ENCODE measurements around the gene DAD1.
"Not testable (repeated sequence)": the region's sequence is repeated elsewhere in the genome, so short reads cannot be mapped to it uniquely, and the experiment has no call there.

DAD1 gene

DNA sequence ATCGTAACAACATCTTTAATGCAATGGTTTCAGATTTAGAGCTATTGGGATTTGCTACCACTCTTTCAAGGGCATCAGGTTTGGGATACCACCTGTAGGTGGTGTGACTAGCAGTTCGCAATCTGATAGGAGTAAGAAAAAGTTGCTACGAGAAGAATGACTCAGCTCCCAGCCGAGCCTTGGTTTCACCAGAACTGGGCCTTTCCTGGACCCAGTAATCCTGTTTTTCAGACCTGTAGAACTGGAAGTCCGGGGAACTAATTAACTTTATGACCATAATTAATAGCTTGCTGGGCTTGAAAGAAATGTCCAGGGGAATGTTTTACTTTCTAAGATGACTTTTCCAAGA is 9.8 kb upstream of the DAD1 start:
- DNase-seq (ENCODE audit: low spot score) = peak; percentile 70

DNA sequence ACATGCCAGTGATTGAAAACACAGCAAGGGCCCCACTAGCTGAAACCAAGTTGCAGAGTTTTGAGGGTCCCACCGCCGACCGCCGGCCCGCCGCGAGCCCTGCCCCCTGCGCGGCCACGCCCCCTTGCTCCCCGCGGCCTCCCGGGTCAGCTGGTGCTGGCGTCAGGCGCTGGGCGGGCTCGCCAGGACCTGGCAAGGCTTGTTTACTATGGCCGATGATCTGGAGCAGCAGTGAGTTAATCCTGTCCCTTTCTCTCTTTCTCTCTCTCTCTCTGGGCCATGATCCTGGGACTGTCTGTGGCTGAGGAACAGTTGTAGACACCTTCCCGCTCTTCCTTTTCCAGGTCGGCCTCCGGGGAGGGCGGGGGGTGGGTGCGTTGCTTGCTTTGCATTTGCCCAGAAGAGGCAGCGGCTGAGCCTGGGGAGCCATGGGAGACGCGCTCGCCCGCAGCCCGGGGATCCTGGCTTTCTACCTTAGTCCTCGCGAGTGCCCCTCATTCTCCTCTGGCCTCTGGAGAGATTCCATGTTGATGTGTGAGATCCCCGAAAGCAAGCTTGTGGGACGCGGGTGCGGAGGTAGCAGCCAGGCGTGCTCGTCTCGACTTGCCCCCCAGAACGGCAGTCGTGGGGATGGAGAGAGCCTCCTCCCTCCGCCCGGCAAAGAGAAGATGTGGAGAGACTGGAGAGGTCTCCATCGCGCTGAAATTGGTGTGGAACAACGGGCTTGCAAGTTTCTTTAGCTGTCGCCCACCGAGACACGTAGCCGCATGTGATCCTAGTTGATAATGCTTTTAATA is 9.3 kb upstream of the DAD1 start, which contains the start of gene ABHD4:
Gene ABHD4 (plus strand): TSS at position 202 of the 797 bp plus-strand sequence. CDS start 7 bp downstream, at position 209.
- DNase-seq (ENCODE audit: low spot score) = peak; percentile 66

DNA sequence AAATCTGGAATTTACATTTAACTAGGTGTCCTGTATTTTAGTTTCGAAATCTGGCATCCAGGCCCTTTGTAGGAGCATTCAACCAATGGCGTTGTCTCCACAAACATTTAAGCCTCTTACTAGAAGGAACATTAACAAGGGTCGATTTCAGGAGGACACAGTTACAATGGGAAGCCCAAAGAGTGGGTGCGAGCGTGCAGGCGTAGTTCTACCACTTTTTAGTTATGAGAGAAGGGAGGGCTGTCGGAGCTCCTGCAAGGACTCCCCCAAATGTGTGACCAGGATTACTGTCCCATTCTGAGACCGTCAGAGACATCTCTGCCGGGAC is 8.7 kb upstream of the DAD1 start:
- no peak for DNase-seq (ENCODE audit: low spot score)

DNA sequence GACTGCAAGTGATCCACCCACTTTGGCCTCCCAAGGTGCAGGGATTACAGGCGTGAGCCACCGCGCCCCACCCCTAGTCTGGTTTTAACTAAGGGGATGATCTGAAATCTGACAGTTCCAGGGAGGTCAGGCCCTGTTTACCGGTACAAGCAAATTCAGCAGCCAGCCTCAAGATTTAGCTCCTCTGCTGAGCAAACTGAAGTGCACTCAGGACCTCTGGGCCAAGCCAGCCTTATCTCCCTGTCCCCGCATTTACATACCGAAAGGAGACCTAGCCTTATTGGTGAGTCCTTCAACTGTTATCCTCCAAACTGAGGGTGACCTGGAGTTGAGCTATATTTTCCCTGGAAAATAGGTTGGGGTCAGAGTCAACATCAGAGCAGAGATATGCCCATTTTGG is 8.2 kb upstream of the DAD1 start:
- no peak for DNase-seq (ENCODE audit: low spot score)

DNA sequence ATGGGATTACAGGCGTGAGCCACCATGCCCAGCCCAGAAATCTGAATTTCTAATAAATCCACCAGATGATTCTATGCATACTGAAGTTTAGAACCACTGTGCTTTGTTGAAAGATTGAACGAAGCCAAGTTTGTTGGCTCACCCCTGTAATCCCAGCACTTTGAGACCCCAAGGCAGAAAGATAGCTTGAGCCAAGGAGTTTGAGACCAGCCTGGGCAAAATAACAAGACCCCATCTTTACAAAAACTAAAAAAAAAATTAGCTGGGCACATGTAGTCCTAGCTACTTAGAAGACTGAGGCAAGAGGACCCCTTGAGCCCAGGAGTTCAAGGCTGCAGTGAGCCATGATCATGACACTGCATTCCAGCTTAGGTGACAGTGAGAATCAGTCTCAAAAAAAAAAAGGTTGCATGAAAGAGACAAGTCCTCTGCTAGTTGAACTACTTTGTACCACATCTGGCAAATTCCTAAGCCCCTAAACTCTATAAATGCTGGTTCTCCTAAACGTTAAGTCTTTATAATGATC is 7.4 kb upstream of the DAD1 start:
- no peak for DNase-seq (ENCODE audit: low spot score)

DNA sequence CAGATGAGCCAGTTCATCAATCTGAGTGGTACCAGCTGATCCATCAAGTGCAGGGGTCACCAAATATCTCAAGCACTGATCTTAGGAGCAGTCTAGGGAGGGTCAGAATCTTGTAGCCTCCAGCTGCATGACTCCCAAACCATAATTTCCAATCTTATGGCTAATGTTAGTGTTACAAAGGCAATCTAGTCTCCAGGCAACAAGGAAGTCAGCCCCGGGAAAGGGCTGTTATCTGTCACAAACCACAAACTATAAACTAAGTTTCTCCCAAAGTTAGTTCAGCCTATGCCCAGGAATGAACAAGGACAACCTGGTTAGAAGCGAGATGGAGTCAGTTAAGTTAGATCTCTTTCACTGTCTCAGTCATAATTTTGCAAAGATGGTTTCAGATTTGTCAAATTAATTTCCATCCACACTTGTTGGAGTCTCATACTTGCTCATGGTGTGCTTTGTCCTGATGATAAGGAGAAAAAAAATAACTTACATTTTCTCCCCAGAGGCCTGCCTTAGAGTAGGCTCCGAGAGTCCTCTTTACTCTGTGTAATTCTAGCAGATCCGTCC is 5.2 kb upstream of the DAD1 start:
- DNase-seq (ENCODE audit: low spot score) = no peak

DNA sequence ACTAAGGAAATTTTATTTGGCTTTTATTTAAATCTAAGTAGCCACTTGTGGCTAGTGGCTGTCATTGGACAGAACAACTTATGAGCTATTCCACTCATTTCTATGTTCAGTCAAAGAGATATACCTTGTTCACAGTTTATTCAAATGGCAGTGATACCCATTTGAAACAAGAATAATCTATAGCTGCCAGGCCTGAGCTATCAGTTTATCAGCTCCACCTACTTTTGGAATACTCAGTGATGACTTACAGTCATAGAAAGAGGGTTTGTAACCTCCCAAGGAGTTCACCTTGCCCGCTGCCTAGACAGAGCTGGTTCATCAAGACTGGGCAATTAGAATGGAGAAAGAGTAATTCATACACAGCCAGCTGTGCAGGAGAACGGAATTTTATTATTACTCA is 4.6 kb upstream of the DAD1 start:
- DNase-seq (ENCODE audit: low spot score) = no peak

DNA sequence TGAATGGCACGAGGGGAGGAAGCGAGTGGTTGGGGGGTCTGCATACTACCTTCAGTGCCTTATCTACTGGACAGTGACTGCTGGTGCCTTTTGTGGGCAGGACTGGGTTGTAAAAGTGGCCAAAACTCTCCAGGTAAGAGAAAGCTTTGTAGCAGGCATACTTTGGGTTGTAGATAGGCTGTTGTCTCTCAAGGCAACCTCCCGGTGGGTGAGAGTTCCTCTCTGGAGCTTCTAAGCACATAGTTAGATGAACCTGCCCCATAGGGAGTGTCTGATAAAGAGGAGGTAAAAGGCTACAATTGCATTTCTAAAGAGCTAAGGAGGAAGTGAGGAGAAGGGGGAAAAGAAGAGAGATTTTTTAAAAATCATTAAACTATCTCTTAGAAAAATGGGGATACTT is 4.2 kb upstream of the DAD1 start:
- no peak for DNase-seq (ENCODE audit: low spot score)

DNA sequence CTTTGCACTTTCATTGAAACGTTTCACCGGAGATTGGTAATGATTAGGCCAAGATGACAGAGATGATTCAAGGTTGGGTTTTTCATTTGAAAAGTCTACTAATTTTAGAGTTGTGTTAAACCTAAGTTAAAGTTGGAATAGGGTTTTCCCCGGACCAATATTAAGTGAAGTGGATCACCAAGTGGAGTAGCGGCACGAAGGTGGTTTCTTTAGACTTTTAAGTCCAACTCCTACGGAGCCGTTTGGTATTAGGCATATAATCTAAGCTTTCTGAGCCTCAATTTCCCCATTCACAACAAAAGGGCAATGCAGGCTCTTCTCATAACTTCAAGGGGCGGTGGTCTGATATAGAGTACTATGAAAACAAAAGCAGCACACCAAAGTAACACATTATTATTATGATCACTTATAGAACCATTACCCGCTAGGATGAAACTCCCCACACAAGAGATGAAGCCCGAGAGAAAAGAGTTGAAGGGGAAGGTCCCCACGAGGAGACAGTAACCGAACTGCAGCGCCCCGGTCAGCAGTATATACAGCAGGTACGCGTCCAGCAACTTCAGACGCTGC is 413 bp downstream of the DAD1 start:
- peak; percentile 31 for DNase-seq (ENCODE audit: low spot score)

DNA sequence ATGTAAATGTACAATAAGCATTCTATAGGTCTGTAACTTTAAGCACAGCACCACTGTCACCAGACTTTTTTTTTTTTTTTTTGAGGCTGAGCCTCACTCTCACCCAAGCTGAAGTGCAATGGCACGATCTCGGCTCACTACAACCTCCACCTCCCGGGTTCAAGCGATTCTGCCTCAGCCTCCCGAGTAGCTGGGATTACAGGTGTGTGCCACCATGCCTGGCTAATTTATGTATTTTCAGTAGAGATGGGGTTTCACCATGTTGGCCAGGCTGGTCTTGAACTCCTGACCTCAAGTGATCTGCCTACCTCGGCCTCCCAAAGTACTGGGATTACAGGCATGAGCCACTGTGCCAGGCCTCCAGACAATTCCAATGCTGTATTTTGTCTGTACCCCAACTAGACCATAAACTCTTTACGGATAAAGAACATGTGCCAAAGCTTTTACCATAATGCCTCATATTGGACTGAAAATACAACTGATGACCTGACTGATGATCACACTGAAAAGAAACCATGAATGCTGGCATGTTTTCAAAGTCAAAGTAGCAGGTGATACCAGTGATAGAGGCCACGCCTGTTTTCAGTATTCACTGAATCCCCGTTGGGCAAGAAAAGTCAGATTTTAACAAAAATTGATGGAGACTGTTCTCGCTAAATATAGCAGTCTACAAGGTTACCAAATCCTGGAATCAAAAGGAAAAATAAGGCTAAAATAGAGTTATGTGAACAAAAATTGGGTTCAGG is 1.2 kb downstream of the DAD1 start:
- DNase-seq (ENCODE audit: low spot score) = not testable (repeated sequence)

DNA sequence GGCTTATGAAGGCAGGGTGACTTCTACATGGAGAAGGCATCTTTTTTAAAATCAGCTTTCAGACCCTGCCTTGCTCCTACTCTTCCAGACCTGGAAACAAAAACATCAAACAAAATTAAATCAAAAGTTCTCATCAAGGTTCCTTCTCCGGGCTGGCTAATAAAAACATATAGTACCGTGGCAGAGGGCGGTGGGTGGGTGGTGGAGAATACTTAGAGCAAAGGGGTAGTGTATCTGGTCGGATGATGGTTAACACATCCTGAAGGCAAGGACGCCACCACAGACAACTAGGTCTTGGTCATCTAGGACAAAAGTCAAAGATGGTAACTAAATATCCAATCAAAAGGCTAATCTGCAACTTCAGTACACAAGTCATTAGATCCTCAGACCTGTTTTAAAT is 1.8 kb downstream of the DAD1 start:
- DNase-seq (ENCODE audit: low spot score) = no peak

DNA sequence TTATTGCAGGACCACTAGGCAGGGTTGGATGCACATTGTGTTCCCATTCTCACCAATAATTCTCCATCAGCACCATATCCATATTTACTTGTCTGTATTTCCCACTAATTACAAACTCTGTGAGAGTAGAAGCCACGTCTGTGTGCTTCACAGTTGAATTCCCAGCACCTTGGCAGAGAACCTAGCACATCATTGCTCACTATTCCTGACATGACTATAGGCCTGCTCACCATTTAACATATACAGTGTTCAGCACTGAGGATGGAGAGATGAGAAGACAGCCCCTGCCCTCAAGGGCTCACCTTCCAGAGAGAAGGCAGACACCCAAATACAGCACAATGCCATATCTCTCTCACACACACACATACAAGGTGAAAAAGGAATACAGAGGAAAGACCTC is 5.0 kb downstream of the DAD1 start:
- no peak for DNase-seq (ENCODE audit: low spot score)

DNA sequence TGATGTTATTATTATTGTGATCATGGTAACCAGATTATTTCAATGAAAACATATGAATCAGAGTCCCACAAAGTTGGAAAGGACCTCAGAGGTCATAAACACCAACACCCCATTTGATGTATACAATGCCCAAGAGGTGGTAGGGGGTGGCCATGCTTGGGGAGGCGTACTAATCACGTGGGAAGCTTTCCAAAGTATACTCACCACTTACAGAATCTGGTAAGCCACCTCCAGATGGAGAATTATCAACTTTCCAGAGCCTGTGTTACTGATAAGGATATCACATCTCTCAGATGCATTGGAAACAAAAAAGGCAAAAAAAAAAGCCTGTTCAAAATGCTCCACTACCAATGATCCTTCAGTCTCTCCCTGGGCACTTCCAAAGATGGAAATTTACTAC is 8.4 kb downstream of the DAD1 start:
- DNase-seq (ENCODE audit: low spot score) = no peak

DNA sequence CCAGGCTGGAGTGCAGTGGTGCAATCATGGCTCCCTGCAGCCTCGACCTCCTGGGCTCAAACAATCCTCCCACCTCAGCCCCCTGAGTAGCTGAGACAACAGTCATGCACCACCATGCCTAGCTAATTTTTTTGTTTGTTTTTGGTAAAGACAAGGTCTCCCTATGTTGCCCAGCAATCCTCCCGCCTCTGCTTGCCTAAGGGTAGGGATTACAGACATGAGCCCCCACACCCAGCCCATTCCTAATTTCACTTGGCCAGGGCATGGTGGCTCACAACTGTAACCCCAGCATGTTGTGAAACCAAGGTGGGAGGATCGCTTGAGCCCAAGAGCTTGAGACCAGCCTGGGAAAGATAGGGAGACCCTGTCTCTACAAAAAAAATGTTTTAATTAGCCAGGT is 9.1 kb downstream of the DAD1 start:
- DNase-seq (ENCODE audit: low spot score) = no peak

DNA sequence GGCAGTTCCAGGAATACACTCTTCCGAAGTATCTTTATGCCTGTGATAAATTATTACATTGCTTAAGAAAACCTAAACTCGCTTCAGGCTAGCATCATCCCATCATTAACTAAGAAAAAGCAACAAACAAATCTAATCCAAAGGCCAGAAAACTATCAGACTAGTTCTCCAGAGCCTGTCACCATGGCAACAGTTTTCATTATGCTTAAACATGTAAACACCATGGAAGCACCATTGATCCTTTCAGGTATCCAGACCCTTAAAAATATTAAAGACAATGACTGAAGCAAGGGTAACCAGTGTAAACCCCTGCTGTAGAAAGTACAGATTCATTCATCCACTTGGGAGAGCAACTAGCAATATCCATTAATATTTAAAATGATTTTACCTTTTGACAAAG is 9.8 kb downstream of the DAD1 start:
- DNase-seq (ENCODE audit: low spot score) = no peak

DNA sequence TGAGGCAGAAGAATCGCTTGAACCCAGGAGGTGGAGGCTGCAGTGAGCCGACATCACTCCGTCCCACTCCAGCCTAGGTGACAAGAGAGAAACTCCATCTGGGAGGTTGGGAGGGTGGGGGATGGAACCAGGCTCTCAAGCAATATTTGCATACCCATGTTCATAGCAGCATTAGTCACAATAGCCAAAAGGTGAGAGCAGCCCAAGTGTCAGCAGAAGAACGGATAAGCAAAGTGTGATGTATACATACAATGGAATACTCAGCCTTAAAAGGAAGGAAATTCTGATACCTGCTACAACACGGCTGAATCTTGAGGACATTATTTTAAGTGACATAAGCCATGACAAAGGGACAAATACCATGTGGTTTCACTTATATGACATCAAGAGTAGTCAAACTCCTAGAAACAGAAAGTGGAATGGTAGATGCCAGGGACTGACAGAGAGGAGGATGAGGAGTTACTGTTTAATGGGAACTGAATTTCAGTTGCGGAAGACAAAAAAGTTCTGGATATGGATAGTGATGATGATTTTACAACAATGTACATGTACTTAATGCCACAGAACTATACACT is 11.6 kb downstream of the DAD1 start:
- no peak for DNase-seq (ENCODE audit: low spot score)

DNA sequence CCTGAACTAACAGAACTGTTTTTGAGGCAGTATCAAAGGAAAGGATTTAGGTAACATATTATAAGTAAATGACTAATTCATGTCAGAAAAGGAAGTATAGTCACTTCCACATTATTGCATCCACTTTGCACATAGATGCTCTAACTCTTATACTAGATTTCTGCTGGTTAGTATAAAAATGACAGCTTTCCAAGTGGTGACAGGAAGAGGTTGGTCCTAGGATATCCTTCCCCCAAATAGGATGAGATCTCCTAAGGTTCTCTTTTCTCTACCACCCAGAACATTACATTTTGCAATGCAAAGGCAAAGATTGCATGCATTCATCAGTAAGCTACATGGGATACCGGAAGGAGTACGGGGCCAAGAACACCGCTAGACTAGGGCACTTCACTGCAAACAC is 15.2 kb downstream of the DAD1 start:
- no peak for DNase-seq (ENCODE audit: low spot score)

DNA sequence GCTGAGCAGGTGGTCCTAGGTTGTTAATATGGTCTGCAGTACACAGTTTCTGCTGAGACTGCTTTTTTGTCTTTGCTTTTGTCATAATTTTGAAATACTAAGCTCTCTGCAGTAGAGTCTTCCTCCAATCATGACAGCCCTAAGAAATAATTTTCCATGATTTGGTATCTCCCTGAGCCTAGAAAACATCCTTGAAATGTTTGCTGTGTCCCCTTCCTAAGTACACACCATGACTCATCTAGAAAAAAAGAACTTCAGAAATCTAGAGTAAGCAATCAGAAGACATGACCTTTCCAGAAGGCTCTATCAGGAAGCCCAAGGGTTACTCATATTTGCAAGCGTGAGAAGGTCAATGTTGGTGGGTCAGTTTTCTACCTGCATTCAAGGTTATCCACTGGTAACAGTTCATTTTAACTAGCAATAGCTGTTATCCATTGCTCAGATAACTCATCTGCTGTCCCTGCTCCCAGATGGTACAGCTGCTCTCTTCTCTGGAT is 16.4 kb downstream of the DAD1 start:
- no peak for DNase-seq (ENCODE audit: low spot score)

DNA sequence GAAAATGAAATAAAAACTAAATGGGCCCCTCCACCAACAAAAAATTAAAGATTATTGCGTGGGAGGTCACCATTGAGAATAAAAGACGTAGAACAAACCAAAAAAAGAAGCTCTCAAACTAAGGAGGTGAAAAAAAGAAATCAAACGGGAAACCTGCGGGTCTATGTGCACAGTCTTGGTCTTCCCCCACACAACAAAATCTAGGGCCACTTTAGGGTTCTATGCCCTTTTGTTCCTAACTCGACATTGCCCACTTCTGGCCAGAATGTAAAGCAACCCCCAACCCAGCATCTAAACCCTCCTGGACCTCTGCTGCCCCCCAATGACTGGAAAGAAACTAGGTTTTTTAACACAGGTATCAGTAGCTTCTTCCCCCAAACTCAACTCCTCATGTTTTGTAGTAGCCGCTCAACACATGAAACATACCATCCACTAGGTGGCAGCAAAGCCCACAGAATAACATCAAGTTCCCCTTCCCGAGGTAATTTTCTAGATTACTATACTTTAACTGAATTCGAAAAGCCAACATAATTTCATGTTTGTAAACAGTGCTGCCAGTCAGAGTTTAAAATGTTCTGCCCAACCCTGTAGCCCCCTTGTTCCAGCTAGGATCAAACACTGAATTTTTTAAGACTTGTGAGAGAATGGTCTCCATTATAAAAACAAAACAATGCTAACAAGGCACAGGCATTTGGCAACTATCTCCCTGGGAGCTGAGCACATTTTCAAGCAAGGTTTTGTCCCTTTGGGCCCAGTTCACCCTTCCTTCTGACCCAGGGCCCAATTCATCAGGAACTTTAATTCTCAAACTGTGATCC is 18.7 kb downstream of the DAD1 start:
- DNase-seq (ENCODE audit: low spot score) = peak; percentile 43

DNA sequence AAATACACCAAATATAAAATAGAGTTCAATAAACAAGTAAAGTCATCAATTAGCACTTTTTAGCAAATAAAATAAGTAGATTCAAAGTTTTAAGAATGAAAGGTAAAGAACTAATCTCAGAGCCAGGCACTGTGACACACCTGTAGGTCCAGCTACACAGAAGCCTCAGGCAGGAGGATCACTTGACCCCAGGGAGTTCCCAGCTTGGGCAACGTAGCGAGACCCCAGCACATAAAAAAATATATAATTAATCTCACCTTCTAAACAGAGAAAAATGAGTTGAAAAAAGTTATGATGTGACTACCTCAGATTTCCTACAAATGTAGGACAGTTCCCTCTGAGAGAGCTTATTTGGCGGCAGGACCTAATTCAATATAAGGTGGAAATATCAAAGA is 19.3 kb downstream of the DAD1 start:
- DNase-seq (ENCODE audit: low spot score) = no peak

DNA sequence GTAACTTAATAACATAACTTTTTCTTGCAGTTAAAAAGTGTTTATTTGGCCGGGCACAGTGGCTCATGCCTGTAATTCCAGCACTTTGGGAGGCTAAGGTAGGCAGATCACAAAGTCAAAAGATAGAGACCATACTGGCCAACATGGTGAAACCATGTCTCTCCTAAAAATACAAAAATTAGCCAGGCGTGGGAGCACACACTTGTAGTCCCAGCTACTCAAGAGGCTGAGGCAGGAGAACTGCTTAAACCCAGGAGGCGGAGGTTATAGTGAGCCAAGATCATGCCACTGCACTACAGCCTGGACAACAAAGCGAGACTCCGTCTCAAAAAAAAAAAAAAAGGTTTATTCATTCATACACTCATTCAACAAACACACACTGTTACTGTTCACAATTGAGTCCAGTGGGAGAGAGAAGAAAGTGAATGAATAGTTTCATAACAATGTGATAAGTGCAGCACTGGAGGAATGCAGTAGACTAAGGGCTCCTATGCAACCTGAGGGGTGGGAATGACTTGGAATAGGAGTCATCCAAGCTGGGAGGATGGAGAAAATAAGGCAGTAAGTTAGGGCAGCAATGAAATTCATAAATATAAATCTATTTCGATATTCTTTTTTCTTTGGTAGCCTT is 19.8 kb downstream of the DAD1 start:
- no peak for DNase-seq (ENCODE audit: low spot score)
